Lower leg skin (tissue), 4 donors: Measurements from ENCODE around the gene TPST2. TPM values are rescaled to one million over a fixed set of nuclear protein-coding genes. Genes with fewer than 3 reads are reported as not detected.

Experiments used
- DNase-seq, 2 donors: peaks; one replicate each; pipeline ENCODE4 v3.0.0-alpha.2; 2019; ENCODE audit warnings: low spot score in 2 of 2
- H3K4me3 ChIP-seq: fragments of 200-600 bp; sonication (generic); 2 replicates; pipeline ENCODE4 v1.5.1; 2017; ENCODE audit warnings: mild to moderate bottlenecking, low read depth; ENCODE audit not compliant: poor library complexity, severe bottlenecking
- CTCF ChIP-seq, 3 donors: fragments of 450-650 bp; IDR thresholded peaks; one replicate each; pipeline ENCODE4 v1.5.1; 2016; ENCODE audit warnings: antibody characterized with exemption in 3 of 3, mild to moderate bottlenecking in 3 of 3, moderate library complexity in 2 of 3
- POLR2A ChIP-seq, 2 donors: fragments of 450-650 bp; IDR thresholded peaks; one replicate each; pipeline ENCODE4 v1.6.1; 2016 to 2017; ENCODE audit warnings: antibody characterized with exemption in 2 of 2, mild to moderate bottlenecking in 1 of 2, moderate library complexity in 1 of 2
- WGBS, 2 donors: methylation state at CpG; one replicate each; pipeline ENCODE4 v1.1.5; 2018; 5-methylcytosine and 5-hydroxymethylcytosine counted together
- intact Hi-C: fragments of 100-400 bp; cut with DNase I; formaldehyde crosslinking; loops from one replicate; pipeline ENCODE4 v1.15.0; 2023; ENCODE audit warnings: low total_unique reads
- total RNA-seq, 4 donors: library from RNA; depleted of rRNA; stranded (reverse); fragments of >200 nt; gene quantifications; one replicate each; pipeline ENCODE4 v1.1.0, GENCODE V29; 2016

Gene TPST2
- total RNA-seq, 4 donors from 2014 or later, result 54.9 to 60.6 (median 58.5) TPM

GRCh38 chr22:26542831-26543230 is 47.1 kb downstream of the TPST2 start:
- intact Hi-C loops, result no loop called here
- no peak overlapping the region for H3K4me3 ChIP-seq
- TF ChIP-seq CTCF (IDR thresholded peaks at IDR 0.05), result no peak
- no peak for TF ChIP-seq POLR2A (IDR thresholded peaks at IDR 0.05)
- no peak for DNase-seq
- 64 to 84% methylated on average over 3 of the region's 3 CpGs for WGBS, 2 donors

GRCh38 chr22:26541167-26541819 is 48.6 kb downstream of the TPST2 start:
- TF ChIP-seq POLR2A (IDR thresholded peaks at IDR 0.05) (no peak), CTCF (IDR thresholded peaks at IDR 0.05) (no peak)
- no peak overlapping the region for H3K4me3 ChIP-seq
- intact Hi-C loops, result no loop called here
- 94 to 95% methylated on average over 35 to 36 of the region's 47 CpGs for WGBS, 2 donors
- DNase-seq, result no peak

- intact Hi-C loops, result no loop called here
- no peak overlapping the region for H3K4me3 ChIP-seq
- 98 to 100% methylated on average over 2 of the region's 2 CpGs for WGBS, 2 donors
- TF ChIP-seq POLR2A (IDR thresholded peaks at IDR 0.05), result no peak
- no peak for TF ChIP-seq CTCF (IDR thresholded peaks at IDR 0.05)
- no peak for DNase-seq
These were observed 49.8 kb downstream of the TPST2 start for GRCh38 chr22:26540119-26540518.

- TF ChIP-seq CTCF (IDR thresholded peaks at IDR 0.05) (no peak), POLR2A (IDR thresholded peaks at IDR 0.05) (no peak)
- WGBS, 2 donors, result 94 to 95% methylated on average over 3 of the region's 3 CpGs
- intact Hi-C loops, result no loop called here
These were observed 53.2 kb downstream of the TPST2 start for GRCh38 chr22:26536762-26537134.

GRCh38 chr22:26536056-26536761 is 53.7 kb downstream of the TPST2 start:
- 93 to 95% methylated on average over 12 of the region's 12 CpGs for WGBS, 2 donors
- TF ChIP-seq CTCF (IDR thresholded peaks at IDR 0.05) (no peak), POLR2A (IDR thresholded peaks at IDR 0.05) (no peak)
- DNase-seq, result no peak
- intact Hi-C loops, result no loop called here
- H3K4me3 ChIP-seq, result no peak overlapping the region

More at GRCh38 chr22:26536762-26537134, 53.2 kb downstream of the TPST2 start:
- DNase-seq, result no peak
- no peak overlapping the region for H3K4me3 ChIP-seq
